ENCODE data around the gene TIMP2.

DNA sequence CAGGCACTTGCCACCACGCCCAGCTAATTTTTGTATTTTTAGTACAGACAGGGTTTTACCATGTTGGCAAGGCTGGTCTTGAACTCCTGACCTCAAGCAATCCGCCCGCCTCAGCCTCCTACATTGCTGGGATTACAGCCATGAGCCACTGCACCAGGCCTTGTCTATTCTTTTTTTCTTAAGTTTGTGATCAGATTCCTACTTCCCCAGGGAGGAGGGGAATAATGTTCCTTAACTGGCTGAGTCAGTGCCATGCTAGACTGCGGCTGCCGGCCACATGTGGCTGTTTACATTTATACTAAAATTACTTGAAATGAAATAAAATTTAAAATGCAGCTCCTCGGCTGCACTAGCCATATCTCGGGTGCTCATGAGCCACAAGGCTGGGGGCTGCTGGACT lies 56.8 kb downstream of the TIMP2 start:
- TF ChIP-seq, protein P1, sequence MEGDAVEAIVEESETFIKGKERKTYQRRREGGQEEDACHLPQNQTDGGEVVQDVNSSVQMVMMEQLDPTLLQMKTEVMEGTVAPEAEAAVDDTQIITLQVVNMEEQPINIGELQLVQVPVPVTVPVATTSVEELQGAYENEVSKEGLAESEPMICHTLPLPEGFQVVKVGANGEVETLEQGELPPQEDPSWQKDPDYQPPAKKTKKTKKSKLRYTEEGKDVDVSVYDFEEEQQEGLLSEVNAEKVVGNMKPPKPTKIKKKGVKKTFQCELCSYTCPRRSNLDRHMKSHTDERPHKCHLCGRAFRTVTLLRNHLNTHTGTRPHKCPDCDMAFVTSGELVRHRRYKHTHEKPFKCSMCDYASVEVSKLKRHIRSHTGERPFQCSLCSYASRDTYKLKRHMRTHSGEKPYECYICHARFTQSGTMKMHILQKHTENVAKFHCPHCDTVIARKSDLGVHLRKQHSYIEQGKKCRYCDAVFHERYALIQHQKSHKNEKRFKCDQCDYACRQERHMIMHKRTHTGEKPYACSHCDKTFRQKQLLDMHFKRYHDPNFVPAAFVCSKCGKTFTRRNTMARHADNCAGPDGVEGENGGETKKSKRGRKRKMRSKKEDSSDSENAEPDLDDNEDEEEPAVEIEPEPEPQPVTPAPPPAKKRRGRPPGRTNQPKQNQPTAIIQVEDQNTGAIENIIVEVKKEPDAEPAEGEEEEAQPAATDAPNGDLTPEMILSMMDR (IDR thresholded peaks at IDR 0.05; ENCODE audit: control extremely low read depth in 1 of 3, insufficient read depth in 1 of 3, low read depth in 1 of 3, low read length in 3 of 3), result no peak
- TF ChIP-seq POLR2A (IDR thresholded peaks at IDR 0.05; ENCODE audit: control extremely low read depth in 1 of 2, low read depth in 2 of 2, low read length in 2 of 2) (no peak), JUND (IDR thresholded peaks at IDR 0.05; ENCODE audit: low read length) (no peak), RAD21 (IDR thresholded peaks at IDR 0.05 in 1 of 2, conservative IDR thresholded peaks at IDR 0.05 in 1 of 2; ENCODE audit: low read depth in 2 of 2, low read length in 2 of 2) (no peak)

All from H1 (cell line).